Astrocyte (in vitro differentiated cells and primary cell): ENCODE measurements around the gene LOC101059915.
"Not testable (repeated sequence)": the region's sequence is repeated elsewhere in the genome, so short reads cannot be mapped to it uniquely, and the experiment has no call there.

Experiments
- CTCF ChIP-seq: IDR thresholded peaks from 2 replicates; pipeline ENCODE4 v1.5.1; 2011; ENCODE audit warnings: low read depth, mild to moderate bottlenecking, inconsistent platforms, low read length, moderate library complexity; ENCODE audit not compliant: insufficient read depth
- EZH2 ChIP-seq: IDR thresholded peaks from 2 replicates; pipeline ENCODE4 v1.6.1; 2012; ENCODE audit warnings: mild to moderate bottlenecking, low read length, inconsistent platforms; ENCODE audit not compliant: insufficient read depth

DNA sequence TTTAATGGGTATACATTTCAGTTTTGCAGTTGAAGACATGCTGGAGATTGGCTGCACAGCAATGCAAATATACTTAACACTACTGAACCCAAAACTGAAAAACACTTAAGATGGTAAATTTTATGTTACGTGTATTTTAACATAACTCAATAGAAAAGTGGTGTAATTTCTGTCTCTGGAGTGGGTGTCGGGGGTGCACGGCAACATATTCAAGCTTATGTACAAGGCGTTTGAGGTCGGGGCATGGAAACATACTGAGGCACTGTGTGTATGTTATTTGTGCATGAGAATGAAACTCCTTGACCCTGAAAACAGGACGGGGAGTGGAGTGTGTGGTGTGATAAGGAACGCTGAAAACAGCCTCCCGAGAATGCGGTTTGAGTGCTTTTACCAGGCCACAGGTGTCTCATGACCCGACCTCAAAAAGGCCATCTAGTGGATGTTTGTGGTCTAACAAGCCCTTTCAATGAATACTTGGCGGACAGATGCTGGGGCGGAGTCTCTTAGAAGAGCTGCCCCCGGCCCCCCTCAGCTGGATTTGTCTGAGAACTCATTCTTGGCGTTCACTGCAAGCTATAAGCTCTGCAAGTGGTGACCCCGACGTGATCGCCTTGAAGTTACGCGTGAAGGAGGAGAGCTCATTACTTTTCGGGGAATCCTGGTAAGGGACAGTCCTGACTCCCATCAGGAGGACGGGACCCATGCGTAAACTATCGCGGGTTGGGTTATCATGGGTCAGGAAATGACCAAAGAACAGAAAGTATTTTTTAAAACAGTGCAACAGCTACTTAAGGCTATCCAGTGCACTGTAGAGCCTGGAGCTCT, 29.5 kb downstream of the LOC101059915 start:
- TF ChIP-seq EZH2, CTCF: not testable (repeated sequence)
